Measurements from ENCODE around the gene CDC20.

Gene CDC20

DNA sequence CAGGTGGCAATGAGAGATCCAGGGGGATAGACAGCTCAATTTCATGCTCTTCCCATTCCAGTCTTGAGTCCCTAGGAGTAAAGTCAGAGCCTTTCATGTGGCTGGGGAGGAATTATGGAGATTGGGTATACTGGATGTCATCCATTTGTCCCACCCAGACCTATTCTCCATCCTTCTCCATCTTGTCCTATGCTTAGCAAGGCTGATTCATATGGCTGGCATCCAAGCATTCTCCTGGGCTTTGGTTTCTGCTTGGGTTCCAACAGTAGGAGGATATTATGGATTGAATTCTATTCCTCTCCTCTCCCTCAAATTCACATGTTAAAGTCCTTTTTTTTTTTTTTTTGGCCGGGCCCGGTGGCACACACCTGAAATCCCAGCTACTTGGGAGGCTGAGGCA is 3.8 kb upstream of the CDC20 start:
- Histone ChIP-seq H3K4me3 (no peak overlapping the region), H3K27ac (no peak overlapping the region)
- TF ChIP-seq, protein P1, sequence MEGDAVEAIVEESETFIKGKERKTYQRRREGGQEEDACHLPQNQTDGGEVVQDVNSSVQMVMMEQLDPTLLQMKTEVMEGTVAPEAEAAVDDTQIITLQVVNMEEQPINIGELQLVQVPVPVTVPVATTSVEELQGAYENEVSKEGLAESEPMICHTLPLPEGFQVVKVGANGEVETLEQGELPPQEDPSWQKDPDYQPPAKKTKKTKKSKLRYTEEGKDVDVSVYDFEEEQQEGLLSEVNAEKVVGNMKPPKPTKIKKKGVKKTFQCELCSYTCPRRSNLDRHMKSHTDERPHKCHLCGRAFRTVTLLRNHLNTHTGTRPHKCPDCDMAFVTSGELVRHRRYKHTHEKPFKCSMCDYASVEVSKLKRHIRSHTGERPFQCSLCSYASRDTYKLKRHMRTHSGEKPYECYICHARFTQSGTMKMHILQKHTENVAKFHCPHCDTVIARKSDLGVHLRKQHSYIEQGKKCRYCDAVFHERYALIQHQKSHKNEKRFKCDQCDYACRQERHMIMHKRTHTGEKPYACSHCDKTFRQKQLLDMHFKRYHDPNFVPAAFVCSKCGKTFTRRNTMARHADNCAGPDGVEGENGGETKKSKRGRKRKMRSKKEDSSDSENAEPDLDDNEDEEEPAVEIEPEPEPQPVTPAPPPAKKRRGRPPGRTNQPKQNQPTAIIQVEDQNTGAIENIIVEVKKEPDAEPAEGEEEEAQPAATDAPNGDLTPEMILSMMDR (IDR thresholded peaks at IDR 0.05): no peak
- DNase-seq (ENCODE audit: low spot score): no peak

DNA sequence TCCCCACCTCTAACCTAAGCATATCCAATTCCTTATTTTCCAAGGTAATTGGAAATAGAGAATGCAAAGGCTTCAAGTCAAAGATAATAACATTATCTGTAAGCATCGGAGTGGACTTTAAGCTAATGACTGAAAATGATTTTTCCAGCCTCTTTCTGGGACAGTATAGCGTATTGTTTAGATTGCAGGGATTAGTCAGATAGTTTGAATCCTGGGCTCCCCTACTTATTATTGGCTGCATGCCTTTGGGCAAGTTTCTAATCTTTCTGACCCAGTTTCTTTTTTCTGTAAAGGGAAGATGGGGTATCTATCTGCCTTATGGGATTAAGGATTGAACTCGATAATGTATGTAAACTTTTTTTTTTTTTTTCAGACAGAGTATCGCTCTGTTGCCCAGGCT is 1.5 kb upstream of the CDC20 start:
- DNase-seq (ENCODE audit: low spot score): no peak
- Histone ChIP-seq H3K4me3 (no peak overlapping the region), H3K27ac (no peak overlapping the region)
- TF ChIP-seq, protein P1 (IDR thresholded peaks at IDR 0.05): no peak

DNA sequence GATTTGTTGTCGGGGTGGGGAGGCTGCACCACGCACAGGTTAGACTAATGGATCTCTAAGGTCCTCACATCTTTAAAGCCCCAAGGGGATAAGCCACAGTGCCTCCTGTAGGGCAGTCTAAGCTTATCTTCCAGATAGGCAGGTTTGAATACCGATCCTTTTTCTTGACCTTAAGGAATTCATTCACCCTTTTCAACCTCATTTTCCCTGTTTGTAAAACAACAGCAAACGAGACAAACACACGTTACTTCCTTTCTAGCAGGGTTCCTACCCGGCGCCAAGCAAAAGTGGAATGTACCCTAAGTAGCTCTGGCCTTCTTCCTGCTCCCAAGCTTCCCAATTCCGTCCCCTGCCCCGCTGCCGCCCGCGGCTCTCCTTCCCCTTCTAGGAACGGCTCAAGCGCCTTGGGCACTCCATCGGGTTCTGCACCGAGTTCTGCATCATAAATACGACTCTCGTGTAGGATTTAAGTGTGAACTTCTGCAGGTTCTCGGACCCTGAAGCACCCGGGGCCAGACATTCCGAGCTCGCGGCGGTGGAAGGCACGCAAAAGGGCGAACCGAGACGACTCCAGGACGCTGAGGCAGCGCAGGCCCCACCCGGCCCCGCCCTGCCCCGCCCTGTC is 548 bp upstream of the CDC20 start:
- peak overlapping the region; percentile 81 to 88 for H3K27ac ChIP-seq
- TF ChIP-seq, protein P1 (IDR thresholded peaks at IDR 0.05): no peak
- DNase-seq (ENCODE audit: low spot score): no peak
- H3K4me3 ChIP-seq: peak overlapping the region; percentile 75

DNA sequence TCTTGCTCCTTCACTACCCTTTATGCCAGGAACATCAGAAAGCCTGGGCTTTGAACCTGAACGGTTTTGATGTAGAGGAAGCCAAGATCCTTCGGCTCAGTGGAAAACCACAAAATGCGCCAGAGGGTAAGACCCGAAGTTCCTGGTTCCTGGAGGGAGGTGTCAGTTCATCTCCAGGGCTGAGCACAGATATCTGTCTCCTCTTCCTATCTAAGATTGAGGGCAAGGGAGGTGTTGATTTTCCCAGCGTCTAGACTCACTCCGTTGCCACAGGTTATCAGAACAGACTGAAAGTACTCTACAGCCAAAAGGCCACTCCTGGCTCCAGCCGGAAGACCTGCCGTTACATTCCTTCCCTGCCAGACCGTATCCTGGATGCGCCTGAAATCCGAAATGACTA is 915 bp downstream of the CDC20 start:
- no peak overlapping the region for H3K4me3 ChIP-seq
- DNase-seq (ENCODE audit: low spot score): no peak

DNA sequence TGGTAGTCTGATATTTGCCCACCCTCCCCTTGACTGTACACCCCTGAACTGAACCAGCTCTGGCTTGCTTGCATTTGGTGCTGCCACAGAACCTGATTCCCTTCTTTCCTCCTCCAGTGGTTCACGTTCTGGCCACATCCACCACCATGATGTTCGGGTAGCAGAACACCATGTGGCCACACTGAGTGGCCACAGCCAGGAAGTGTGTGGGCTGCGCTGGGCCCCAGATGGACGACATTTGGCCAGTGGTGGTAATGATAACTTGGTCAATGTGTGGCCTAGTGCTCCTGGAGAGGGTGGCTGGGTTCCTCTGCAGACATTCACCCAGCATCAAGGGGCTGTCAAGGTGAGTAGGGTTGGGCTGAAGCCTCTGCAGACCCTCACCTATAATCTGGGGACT is 1.8 kb downstream of the CDC20 start:
- Histone ChIP-seq H3K27ac (no peak overlapping the region), H3K4me3 (no peak overlapping the region)
- TF ChIP-seq, protein P1 (IDR thresholded peaks at IDR 0.05): no peak
- DNase-seq (ENCODE audit: low spot score): no peak

More for the DNA sequence above, 915 bp downstream of the CDC20 start:
- TF ChIP-seq, protein P1 (IDR thresholded peaks at IDR 0.05): no peak
- H3K27ac ChIP-seq: no peak overlapping the region

DNA sequence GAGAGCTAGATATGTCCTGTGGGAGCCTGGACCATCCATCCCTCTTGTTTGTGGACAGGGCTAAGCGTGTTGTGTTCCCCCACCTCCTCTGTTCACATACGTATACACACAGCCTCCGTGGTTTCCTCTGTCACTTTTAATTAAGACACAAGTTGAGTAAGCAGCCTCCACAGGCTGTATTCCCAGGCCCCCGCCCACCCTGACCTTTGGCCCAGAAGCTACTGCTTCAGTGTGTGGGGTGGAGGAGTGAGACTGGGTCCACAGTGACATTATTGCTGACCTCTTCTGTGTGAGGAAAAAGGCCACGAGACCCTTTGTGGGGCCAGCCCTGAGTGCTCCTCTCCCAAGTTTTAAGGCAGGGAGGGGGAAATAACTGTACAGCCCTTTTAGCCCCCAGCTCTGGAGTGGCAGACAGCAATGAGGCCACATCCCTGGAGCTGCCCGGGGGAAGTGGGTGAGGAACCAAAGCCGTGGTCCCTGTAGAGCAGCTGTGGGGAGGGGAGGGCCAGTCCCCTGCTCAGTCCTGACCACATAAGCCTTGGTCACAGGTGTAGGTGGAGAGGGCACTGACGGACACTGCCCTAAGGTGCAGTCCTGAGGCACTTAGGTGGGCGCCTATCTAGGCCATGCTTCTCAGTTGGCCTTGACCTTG is 4.6 kb downstream of the CDC20 start:
- Histone ChIP-seq H3K27ac (no peak overlapping the region), H3K4me3 (no peak overlapping the region)
- TF ChIP-seq, protein P1 (IDR thresholded peaks at IDR 0.05): no peak
- DNase-seq (ENCODE audit: low spot score): no peak

DNA sequence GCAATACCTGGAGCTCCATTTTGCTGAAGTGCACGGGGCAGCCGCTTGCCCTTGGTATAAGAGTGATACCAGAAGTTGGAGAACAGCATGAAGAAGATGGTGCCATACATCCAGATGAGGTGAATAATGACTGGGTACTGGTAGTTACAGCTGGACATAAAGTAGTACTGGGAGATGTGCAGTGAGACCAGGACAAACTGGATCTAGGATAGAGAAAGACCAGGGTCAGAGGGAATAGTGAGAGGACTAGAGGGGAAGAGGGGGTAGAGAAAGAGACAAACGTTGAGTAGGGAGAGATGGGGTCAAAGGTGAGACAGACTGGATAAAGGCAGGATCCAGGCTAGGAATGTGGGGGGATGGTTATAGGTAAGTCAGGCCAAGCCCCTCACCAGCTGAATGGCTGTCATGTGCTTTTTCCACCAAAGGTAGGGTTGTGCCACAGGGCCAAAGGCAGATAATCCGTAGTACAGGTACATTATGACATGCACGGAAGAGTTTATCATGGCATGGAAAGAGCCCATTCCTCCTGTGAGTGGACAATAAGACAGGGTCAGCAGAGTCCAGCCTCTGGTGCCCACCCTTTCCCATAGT is 5.2 kb downstream of the CDC20 start:
- Histone ChIP-seq H3K27ac (no peak overlapping the region), H3K4me3 (no peak overlapping the region)
- DNase-seq (ENCODE audit: low spot score): no peak
- TF ChIP-seq, protein P1 (IDR thresholded peaks at IDR 0.05): no peak
